ENCODE measurements around the gene OR2A14. TPM values are rescaled to one million over a fixed set of nuclear protein-coding genes. Genes with fewer than 3 reads are reported as not detected.
A peak's percentile ranks its signal among the peaks of the same experiment; 100 is the strongest.
"Not testable (repeated sequence)": the region's sequence is repeated elsewhere in the genome, so short reads cannot be mapped to it uniquely, and the experiment has no call there.

OR2A14 gene
- total and polyA plus RNA-seq, 2 donors (not counting 1 experiment from before 2014, with no cell fraction given) = not detected

DNA sequence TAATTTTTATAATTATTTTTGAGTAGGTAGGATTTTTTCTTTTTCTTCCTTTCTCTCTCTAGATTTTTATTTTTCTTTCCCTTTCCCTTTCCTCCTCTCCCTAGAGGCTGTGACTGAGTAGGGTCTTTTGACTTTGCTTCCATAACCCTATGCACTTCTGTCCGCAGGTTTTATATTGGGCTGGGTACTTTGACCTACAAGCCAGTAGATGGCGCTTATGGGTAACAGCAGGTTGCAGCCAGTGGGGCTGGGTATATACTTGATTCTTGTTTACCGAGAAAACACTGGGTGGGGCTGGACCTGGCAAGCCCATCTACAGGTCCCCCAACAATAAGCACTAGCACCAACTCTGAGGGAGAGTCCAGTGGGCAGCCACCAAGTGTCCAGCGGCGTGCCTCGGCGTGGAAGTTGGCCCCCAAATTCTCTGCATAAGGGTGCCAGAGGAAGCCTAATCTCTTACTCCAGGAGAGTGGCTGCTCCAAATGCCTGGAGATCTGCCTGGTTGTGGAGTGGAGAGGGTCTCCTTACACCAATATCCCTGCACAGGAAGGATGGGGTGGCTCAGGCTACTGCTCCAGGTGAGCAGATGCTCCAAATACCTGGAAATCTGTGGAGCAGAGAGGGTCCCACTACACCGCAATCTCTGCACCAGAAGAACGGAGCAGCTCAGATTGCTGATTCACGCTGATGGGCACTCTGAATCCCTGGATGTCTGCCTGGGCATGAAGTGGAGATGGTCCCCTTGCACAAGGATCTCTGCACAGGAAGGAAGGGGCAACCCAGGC lies 55.6 kb downstream of the OR2A14 start:
- WGBS (ENCODE audit: insufficient coverage) = no CpG with 5 or more reads among the region's 10 CpGs

DNA sequence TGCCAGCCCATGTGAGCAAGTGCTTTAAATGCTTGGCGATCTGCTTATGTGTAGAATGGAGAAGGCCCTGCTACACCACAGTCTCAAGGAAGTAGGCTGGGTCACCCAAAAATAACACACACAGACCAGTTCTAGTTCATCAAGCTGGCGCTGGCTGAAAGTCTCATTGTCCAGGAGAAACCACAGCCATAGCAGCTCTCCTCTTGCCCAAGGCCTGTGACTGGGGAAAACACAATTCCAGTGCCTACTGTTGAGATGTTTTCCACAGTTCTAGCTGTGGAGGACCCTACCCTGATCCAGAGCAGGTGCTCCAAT lies 56.1 kb downstream of the OR2A14 start:
- H3K27ac ChIP-seq (ENCODE audit: low read length in 2 of 2); DNase-seq; H3K27me3 Mint-ChIP-seq; H3K79me2 ChIP-seq (ENCODE audit: control insufficient read depth, insufficient read depth, low read length); H3K4me3 Mint-ChIP-seq; H3K27me3 ChIP-seq (replicated peaks in 1 of 4; ENCODE audit: control extremely low read depth in 1 of 4, control insufficient read depth in 3 of 4, insufficient read depth in 4 of 4, low read length in 3 of 4); intact Hi-C loops (cut with micrococcal nuclease); H2AFZ ChIP-seq (ENCODE audit: insufficient read depth, low read depth, low read length, poor library complexity, severe bottlenecking); H3K27ac Mint-ChIP-seq; H3K4me3 ChIP-seq (ENCODE audit: control extremely low read depth in 1 of 5, extremely low read depth in 1 of 5, insufficient read depth in 1 of 5, low read depth in 2 of 5, low read length in 4 of 5); H3K9ac ChIP-seq (ENCODE audit: low read length); H3K36me3 ChIP-seq (replicated peaks in 1 of 2; ENCODE audit: control extremely low read depth in 1 of 2, control insufficient read depth in 1 of 2, extremely low read depth in 1 of 2, insufficient read depth in 2 of 2, low read length in 1 of 2); H4K20me1 ChIP-seq (ENCODE audit: control insufficient read depth, insufficient read depth, low read length, poor library complexity, severe bottlenecking); H3K9me3 Mint-ChIP-seq (ENCODE audit: insufficient read depth); POLR2A ChIA-PET; CTCF ChIA-PET; H3K4me2 ChIP-seq (replicated peaks; ENCODE audit: low read depth, low read length, poor library complexity, severe bottlenecking); H3K9me3 ChIP-seq (ENCODE audit: control extremely low read depth in 1 of 3, control insufficient read depth in 2 of 3, insufficient read depth in 1 of 3, low read length in 2 of 3); H3K4me1 Mint-ChIP-seq; H3K4me1 ChIP-seq (ENCODE audit: control insufficient read depth in 2 of 2, insufficient read depth in 2 of 2, low read length in 2 of 2): not testable (repeated sequence)
- peak; percentile 21 for ATAC-seq (ENCODE audit: low read depth)
- no CpG with 5 or more reads among the region's 2 CpGs for WGBS (ENCODE audit: insufficient coverage)

More for the DNA sequence above, 55.6 kb downstream of the OR2A14 start:
- TF ChIP-seq, protein P1, sequence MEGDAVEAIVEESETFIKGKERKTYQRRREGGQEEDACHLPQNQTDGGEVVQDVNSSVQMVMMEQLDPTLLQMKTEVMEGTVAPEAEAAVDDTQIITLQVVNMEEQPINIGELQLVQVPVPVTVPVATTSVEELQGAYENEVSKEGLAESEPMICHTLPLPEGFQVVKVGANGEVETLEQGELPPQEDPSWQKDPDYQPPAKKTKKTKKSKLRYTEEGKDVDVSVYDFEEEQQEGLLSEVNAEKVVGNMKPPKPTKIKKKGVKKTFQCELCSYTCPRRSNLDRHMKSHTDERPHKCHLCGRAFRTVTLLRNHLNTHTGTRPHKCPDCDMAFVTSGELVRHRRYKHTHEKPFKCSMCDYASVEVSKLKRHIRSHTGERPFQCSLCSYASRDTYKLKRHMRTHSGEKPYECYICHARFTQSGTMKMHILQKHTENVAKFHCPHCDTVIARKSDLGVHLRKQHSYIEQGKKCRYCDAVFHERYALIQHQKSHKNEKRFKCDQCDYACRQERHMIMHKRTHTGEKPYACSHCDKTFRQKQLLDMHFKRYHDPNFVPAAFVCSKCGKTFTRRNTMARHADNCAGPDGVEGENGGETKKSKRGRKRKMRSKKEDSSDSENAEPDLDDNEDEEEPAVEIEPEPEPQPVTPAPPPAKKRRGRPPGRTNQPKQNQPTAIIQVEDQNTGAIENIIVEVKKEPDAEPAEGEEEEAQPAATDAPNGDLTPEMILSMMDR (IDR thresholded peaks at IDR 0.05) = peak; percentile 60
- peak overlapping the region; percentile 2 for H3K4me2 ChIP-seq (replicated peaks; ENCODE audit: low read depth, low read length, poor library complexity, severe bottlenecking)
- H3K4me3 ChIP-seq (ENCODE audit: control extremely low read depth in 1 of 5, extremely low read depth in 1 of 5, insufficient read depth in 1 of 5, low read depth in 2 of 5, low read length in 4 of 5); intact Hi-C loops (cut with micrococcal nuclease); H3K9me3 Mint-ChIP-seq (ENCODE audit: insufficient read depth); H3K4me1 Mint-ChIP-seq; H3K4me3 Mint-ChIP-seq; H3K9me3 ChIP-seq (ENCODE audit: control extremely low read depth in 1 of 3, control insufficient read depth in 2 of 3, insufficient read depth in 1 of 3, low read length in 2 of 3); POLR2A ChIA-PET; H3K4me1 ChIP-seq (ENCODE audit: control insufficient read depth in 2 of 2, insufficient read depth in 2 of 2, low read length in 2 of 2); H3K27ac ChIP-seq (ENCODE audit: low read length in 2 of 2); H4K20me1 ChIP-seq (ENCODE audit: control insufficient read depth, insufficient read depth, low read length, poor library complexity, severe bottlenecking); H2AFZ ChIP-seq (ENCODE audit: insufficient read depth, low read depth, low read length, poor library complexity, severe bottlenecking); H3K79me2 ChIP-seq (ENCODE audit: control insufficient read depth, insufficient read depth, low read length); H3K9ac ChIP-seq (ENCODE audit: low read length); H3K27me3 Mint-ChIP-seq; H3K36me3 ChIP-seq (replicated peaks in 1 of 2; ENCODE audit: control extremely low read depth in 1 of 2, control insufficient read depth in 1 of 2, extremely low read depth in 1 of 2, insufficient read depth in 2 of 2, low read length in 1 of 2); H3K27me3 ChIP-seq (replicated peaks in 1 of 4; ENCODE audit: control extremely low read depth in 1 of 4, control insufficient read depth in 3 of 4, insufficient read depth in 4 of 4, low read length in 3 of 4); H3K27ac Mint-ChIP-seq: not testable (repeated sequence)
- CTCF ChIA-PET = interaction anchor here (0.8 to 1.9 kb wide), 5 partner anchors 10 to 216 kb away, joined by 3 to 14 read pairs (median 6); no protein-coding TSS in a partner anchor
- peak; percentile 48 for DNase-seq
- ATAC-seq (ENCODE audit: low read depth) = peak; percentile 92

Small RNA genes within 50 kb of the gene (small RNA-seq; reads per million reads assigned to genes)
- gene OR2A41P (ENCODE audit: insufficient read length, low read depth, low replicate concordance) = not detected

Other genes starting within 250 kb of the OR2A14 start
- gene TCAF1, start 221.0 kb upstream of the OR2A14 start, total RNA-seq = 17.3 and 19.7 TPM in 2 replicates
- gene TCAF1, start 221.0 kb upstream of the OR2A14 start, polyA plus RNA-seq = 7.1 and 8.6 TPM in 2 replicates
- not detected in 2 replicates for gene OR2F2, start 187.9 kb upstream of the OR2A14 start, total RNA-seq
- gene OR2F2, start 187.9 kb upstream of the OR2A14 start, polyA plus RNA-seq = not detected in 2 replicates
- not detected in 2 replicates for gene OR2F1, start 168.3 kb upstream of the OR2A14 start, total RNA-seq
- gene OR2F1, start 168.3 kb upstream of the OR2A14 start, polyA plus RNA-seq = not detected in 2 replicates
- not detected in 2 replicates for gene OR6B1, start 122.9 kb upstream of the OR2A14 start, total RNA-seq
- not detected in 2 replicates for gene OR6B1, start 122.9 kb upstream of the OR2A14 start, polyA plus RNA-seq
- not detected in 2 replicates for gene OR2A5, start 74.2 kb upstream of the OR2A14 start, total RNA-seq
- not detected in 2 replicates for gene OR2A5, start 74.2 kb upstream of the OR2A14 start, polyA plus RNA-seq
- gene OR2A25, start 53.4 kb upstream of the OR2A14 start, total RNA-seq = not detected in 2 replicates
- not detected in 2 replicates for gene OR2A25, start 53.4 kb upstream of the OR2A14 start, polyA plus RNA-seq
- gene OR2A12, start 36.9 kb upstream of the OR2A14 start, total RNA-seq = not detected in 2 replicates
- not detected in 2 replicates for gene OR2A12, start 36.9 kb upstream of the OR2A14 start, polyA plus RNA-seq
- not detected in 2 replicates for gene OR2A2, start 13.6 kb upstream of the OR2A14 start, total RNA-seq
- not detected in 2 replicates for gene OR2A2, start 13.6 kb upstream of the OR2A14 start, polyA plus RNA-seq
- not detected in 2 replicates for gene CTAGE4, start 60.3 kb downstream of the OR2A14 start, total RNA-seq
- gene CTAGE4, start 60.3 kb downstream of the OR2A14 start, polyA plus RNA-seq = 0.09 and 0.12 TPM in 2 replicates
- gene ARHGEF35, start 72.7 kb downstream of the OR2A14 start, total RNA-seq = 2.1 and 4.2 TPM in 2 replicates
- gene ARHGEF35, start 72.7 kb downstream of the OR2A14 start, polyA plus RNA-seq = 0.34 and 0.36 TPM in 2 replicates
- gene OR2A42, start 116.4 kb downstream of the OR2A14 start, total RNA-seq = 0.10 TPM in 1 of 2 replicates, not detected in the other
- 0.13 and 0.31 TPM in 2 replicates for gene OR2A42, start 116.4 kb downstream of the OR2A14 start, polyA plus RNA-seq
- 1.3 and 2.7 TPM in 2 replicates for gene OR2A7, start 141.6 kb downstream of the OR2A14 start, total RNA-seq
- 3.3 and 3.6 TPM in 2 replicates for gene OR2A7, start 141.6 kb downstream of the OR2A14 start, polyA plus RNA-seq
- gene CTAGE8, start 146.1 kb downstream of the OR2A14 start, total RNA-seq = 1.3 and 1.4 TPM in 2 replicates
- 0.91 TPM in 2 replicates for gene CTAGE8, start 146.1 kb downstream of the OR2A14 start, polyA plus RNA-seq
- gene OR2A1, start 189.2 kb downstream of the OR2A14 start, total RNA-seq = not detected in 2 replicates
- gene OR2A1, start 189.2 kb downstream of the OR2A14 start, polyA plus RNA-seq = 0.31 and 0.52 TPM in 2 replicates
- 6.9 and 7.9 TPM in 2 replicates for gene ARHGEF5, start 232.2 kb downstream of the OR2A14 start, total RNA-seq
- gene ARHGEF5, start 232.2 kb downstream of the OR2A14 start, polyA plus RNA-seq = 6.0 and 6.8 TPM in 2 replicates